Endothelial cell of umbilical vein (primary cell): ENCODE measurements around the gene POSTN. TPM values are rescaled to one million over a fixed set of nuclear protein-coding genes. Genes with fewer than 3 reads are reported as not detected.

Experiments used
- BruUV-seq: library from RNA; stranded (reverse); fragments of 400-500 nt; replicated peaks from 2 replicates; lab custom pipeline; 2021; lab: Mats Ljungman, UMichigan
- CTCF ChIA-PET: fragments of 300-600, 350-600 bp; sonication (Branson Sonifier 250); formaldehyde crosslinking; loops from one replicate; lab custom pipeline; 2021; ENCODE audit warnings: antibody characterized with exemption, inconsistent platforms; lab: Charles Lee
- POLR2A ChIA-PET: fragments of 300-600, 350-600 bp; sonication (Branson Sonifier 250); formaldehyde crosslinking; loops from one replicate; lab custom pipeline; 2021; ENCODE audit warnings: antibody characterized with exemption, inconsistent platforms; lab: Charles Lee
- DNase-seq: peaks from one replicate; pipeline ENCODE4 v3.0.0-alpha.2; 2011; ENCODE audit warnings: low read depth, low spot score
- FAIRE-seq: peaks from 2 replicates; lab custom pipeline; 2011; peaks lifted over from hg19 to GRCh38; lab: Jason Lieb, UNC
- H2AFZ ChIP-seq: 2 replicates; pipeline ENCODE4 v1.6.0; 2012; ENCODE audit warnings: low read depth, low read length, control low read depth, inconsistent platforms
- H3K27ac ChIP-seq: 2 replicates; pipeline ENCODE4 v1.5.1; 2011; ENCODE audit warnings: low read depth, mild to moderate bottlenecking, control low read depth, low read length, moderate library complexity; ENCODE audit not compliant: insufficient read depth
- H3K27me3 ChIP-seq, 2 experiments: 2 replicates each; pipeline versions ENCODE4 v1.6.0 to v1.6.1; 2011; ENCODE audit warnings: low read length in 2 of 2, mixed read lengths in 1 of 2; ENCODE audit not compliant: control insufficient read depth in 2 of 2, insufficient read depth in 2 of 2
- H3K36me3 ChIP-seq, 2 experiments: 2 replicates in 1 of 2; 3 replicates in 1 of 2; pipeline ENCODE4 v1.5.1; 2011; ENCODE audit warnings: low read length in 2 of 2, mild to moderate bottlenecking in 1 of 2, moderate library complexity in 1 of 2; ENCODE audit not compliant: control insufficient read depth in 2 of 2, insufficient read depth in 2 of 2; ENCODE audit errors: extremely low read depth in 1 of 2
- H3K4me1 ChIP-seq: 3 replicates; pipeline ENCODE4 v1.5.1; 2011; ENCODE audit warnings: mild to moderate bottlenecking, low read length; ENCODE audit not compliant: control insufficient read depth, insufficient read depth; ENCODE audit errors: extremely low read depth
- H3K4me2 ChIP-seq: 2 replicates; pipeline ENCODE4 v1.6.1; 2011; ENCODE audit warnings: low read length, control low read depth, mixed read lengths; ENCODE audit not compliant: insufficient read depth
- H3K4me3 ChIP-seq, 3 experiments: fragments of 200-600 bp in 1 of 3; sonication (generic), shearing (Covaris generic) in 1 of 3; replicated peaks in 1 of 3; 2 replicates each; pipeline ENCODE4 v1.5.1; 2011 to 2016; ENCODE audit warnings: control low read depth in 3 of 3, low read length in 3 of 3, mild to moderate bottlenecking in 2 of 3, inconsistent platforms in 1 of 3, low read depth in 1 of 3, moderate library complexity in 1 of 3; ENCODE audit not compliant: insufficient read depth in 1 of 3
- H3K79me2 ChIP-seq: 2 replicates; pipeline ENCODE4 v1.6.0; 2012; ENCODE audit warnings: low read length, inconsistent platforms; ENCODE audit not compliant: control insufficient read depth, insufficient read depth
- H3K9ac ChIP-seq: replicated peaks from 2 replicates; pipeline ENCODE3; 2011; ENCODE audit warnings: low read length, control low read depth; ENCODE audit not compliant: insufficient read depth; ENCODE audit errors: extremely low read depth
- H3K9me1 ChIP-seq: replicated peaks from 3 replicates; pipeline ENCODE4 v1.6.0; 2011; ENCODE audit warnings: mild to moderate bottlenecking, low read length; ENCODE audit not compliant: control insufficient read depth, insufficient read depth; ENCODE audit errors: extremely low read depth
- H3K9me3 ChIP-seq: replicated peaks from 2 replicates; pipeline ENCODE4 v1.5.1; 2012; ENCODE audit warnings: low read length, inconsistent platforms; ENCODE audit not compliant: control insufficient read depth, insufficient read depth
- H4K20me1 ChIP-seq: replicated peaks from 2 replicates; pipeline ENCODE3; 2011; ENCODE audit warnings: mild to moderate bottlenecking, low read length; ENCODE audit not compliant: control insufficient read depth, insufficient read depth; ENCODE audit errors: extremely low read depth
- EZH2 ChIP-seq: IDR thresholded peaks from 2 replicates; pipeline ENCODE4 v1.6.1; 2012; ENCODE audit warnings: borderline replicate concordance, low read depth, mild to moderate bottlenecking, moderate library complexity, low read length, inconsistent platforms; ENCODE audit not compliant: severe bottlenecking
- FOS ChIP-seq: IDR thresholded peaks from 2 replicates; pipeline ENCODE4 v1.6.1; 2011; ENCODE audit warnings: mild to moderate bottlenecking, low read length, moderate library complexity, borderline replicate concordance; ENCODE audit not compliant: insufficient read depth
- GATA2 ChIP-seq: IDR thresholded peaks from 2 replicates; pipeline ENCODE4 v1.7.0; 2011; ENCODE audit warnings: low read depth, mild to moderate bottlenecking, moderate library complexity, mixed read lengths, low read length; ENCODE audit not compliant: insufficient read length, insufficient read depth
- JUN ChIP-seq: IDR thresholded peaks from 2 replicates; pipeline ENCODE4 v1.6.1; 2011; ENCODE audit warnings: borderline replicate concordance, low read depth; ENCODE audit not compliant: insufficient read length, insufficient read depth
- MAX ChIP-seq: IDR thresholded peaks from 2 replicates; pipeline ENCODE4 v1.6.1; 2011; ENCODE audit not compliant: insufficient read depth, insufficient read length
- MYC ChIP-seq: IDR thresholded peaks from one replicate; pipeline ENCODE4 v1.6.1; 2011; ENCODE audit warnings: mild to moderate bottlenecking, low read depth, low read length
- POLR2A ChIP-seq: IDR thresholded peaks from 2 replicates; pipeline ENCODE4 v1.6.1; 2012; ENCODE audit warnings: low read depth, mild to moderate bottlenecking, control low read depth, low read length
- POLR2AphosphoS5 ChIP-seq: IDR thresholded peaks from 2 replicates; pipeline ENCODE4 v1.6.1; 2012; ENCODE audit warnings: low read depth, mild to moderate bottlenecking, control low read depth, low read length, moderate library complexity; ENCODE audit not compliant: insufficient read depth
- dilution Hi-C: fragments of 300-500 bp; cut with MboI; formaldehyde crosslinking; loops from one replicate; pipeline ENCODE4 v1.15.0; 2019; ENCODE audit warnings: low sequenced_read_pairs; ENCODE audit not compliant: extremely low pct_ligation_motif_present
- intact Hi-C: fragments of 100-400 bp; cut with micrococcal nuclease; formaldehyde crosslinking; loops from one replicate; pipeline ENCODE4 v1.10.0; 2022
- polyA plus RNA-seq, 4 experiments: library from polyadenylated mRNA; depleted of rRNA in 3 of 4; stranded (reverse) in 3 of 4; unstranded in 1 of 4; fragments of >200 nt; gene quantifications; 2 replicates each; pipeline versions ENCODE4 v1.2.1 to v1.2.3, GENCODE V29; 2011 to 2012; ENCODE audit warnings: missing spikeins in 1 of 4
- total RNA-seq: library from RNA; stranded (reverse); gene quantifications from 2 replicates; pipeline ENCODE4 v1.2.3, GENCODE V29; 2021
- TF ChIP-seq, protein P1 (sequence below), 2 donors: IDR thresholded peaks; 1 replicate in 1 of 2; 2 replicates in 1 of 2; pipeline ENCODE4 v1.5.1; 2011; ENCODE audit warnings: low read length in 2 of 2, mild to moderate bottlenecking in 2 of 2, moderate library complexity in 2 of 2, control low read depth in 1 of 2, inconsistent platforms in 1 of 2, low read depth in 1 of 2; ENCODE audit not compliant: insufficient read depth in 1 of 2; ENCODE audit errors: extremely low read depth in 1 of 2

Gene POSTN
- total and polyA plus RNA-seq, 2 donors (not counting 3 experiments of a cell fraction or from before 2014, with no cell fraction given): 0.29 to 0.41 TPM

DNA sequence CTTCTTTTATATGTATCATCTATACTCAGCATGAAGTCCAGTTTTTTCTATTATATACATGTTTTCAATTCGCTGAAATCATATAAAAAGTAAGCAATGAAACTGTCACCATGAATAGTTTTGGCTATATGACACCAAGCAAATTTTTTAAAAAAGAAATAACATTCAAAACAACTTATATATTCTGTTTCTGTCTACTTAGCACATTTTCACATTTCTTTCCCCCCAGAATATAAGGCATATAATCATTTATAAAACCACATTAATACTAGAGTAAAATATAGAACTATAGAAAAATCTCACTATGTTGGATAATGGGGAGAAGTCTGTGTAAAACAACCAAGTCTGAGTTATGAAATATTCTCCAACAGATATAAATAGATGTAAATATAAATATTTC lies 33.1 kb downstream of the POSTN start:
- Histone ChIP-seq H3K9me3 (no peaks in the 10 kb centered on the region), H3K36me3 (no peaks in the 10 kb centered on the region), H3K27me3 (no peaks in the 10 kb centered on the region), H3K4me1 (no peaks in the 10 kb centered on the region), H3K4me2 (no peak overlapping the region), H3K79me2 (no peaks in the 10 kb centered on the region), H3K27ac (no peak overlapping the region), H3K4me3 (no peak overlapping the region), H3K9me1 (no peaks in the 10 kb centered on the region), H3K9ac (no peak overlapping the region), H2AFZ (no peak overlapping the region), H4K20me1 (no peaks in the 10 kb centered on the region)
- intact Hi-C loops (no loop called here), dilution Hi-C loops (no loop called here)
- DNase-seq (no peak), FAIRE-seq (no peak)
- BruUV-seq: no TSS peak
- ChIA-PET CTCF (interaction anchor here (1.3 to 1.6 kb wide), 2 partner anchors 16 to 28 kb away, joined by 3 to 4 read pairs; no protein-coding TSS in a partner anchor), POLR2A (no interaction called here)
- TF ChIP-seq MYC (no peak), POLR2AphosphoS5 (no peak), FOS (no peak)
- TF ChIP-seq, protein P1, sequence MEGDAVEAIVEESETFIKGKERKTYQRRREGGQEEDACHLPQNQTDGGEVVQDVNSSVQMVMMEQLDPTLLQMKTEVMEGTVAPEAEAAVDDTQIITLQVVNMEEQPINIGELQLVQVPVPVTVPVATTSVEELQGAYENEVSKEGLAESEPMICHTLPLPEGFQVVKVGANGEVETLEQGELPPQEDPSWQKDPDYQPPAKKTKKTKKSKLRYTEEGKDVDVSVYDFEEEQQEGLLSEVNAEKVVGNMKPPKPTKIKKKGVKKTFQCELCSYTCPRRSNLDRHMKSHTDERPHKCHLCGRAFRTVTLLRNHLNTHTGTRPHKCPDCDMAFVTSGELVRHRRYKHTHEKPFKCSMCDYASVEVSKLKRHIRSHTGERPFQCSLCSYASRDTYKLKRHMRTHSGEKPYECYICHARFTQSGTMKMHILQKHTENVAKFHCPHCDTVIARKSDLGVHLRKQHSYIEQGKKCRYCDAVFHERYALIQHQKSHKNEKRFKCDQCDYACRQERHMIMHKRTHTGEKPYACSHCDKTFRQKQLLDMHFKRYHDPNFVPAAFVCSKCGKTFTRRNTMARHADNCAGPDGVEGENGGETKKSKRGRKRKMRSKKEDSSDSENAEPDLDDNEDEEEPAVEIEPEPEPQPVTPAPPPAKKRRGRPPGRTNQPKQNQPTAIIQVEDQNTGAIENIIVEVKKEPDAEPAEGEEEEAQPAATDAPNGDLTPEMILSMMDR (IDR thresholded peaks at IDR 0.05; ENCODE audit: extremely low read depth in 1 of 2, insufficient read depth in 1 of 2, low read depth in 1 of 2, low read length in 2 of 2): no peak

DNA sequence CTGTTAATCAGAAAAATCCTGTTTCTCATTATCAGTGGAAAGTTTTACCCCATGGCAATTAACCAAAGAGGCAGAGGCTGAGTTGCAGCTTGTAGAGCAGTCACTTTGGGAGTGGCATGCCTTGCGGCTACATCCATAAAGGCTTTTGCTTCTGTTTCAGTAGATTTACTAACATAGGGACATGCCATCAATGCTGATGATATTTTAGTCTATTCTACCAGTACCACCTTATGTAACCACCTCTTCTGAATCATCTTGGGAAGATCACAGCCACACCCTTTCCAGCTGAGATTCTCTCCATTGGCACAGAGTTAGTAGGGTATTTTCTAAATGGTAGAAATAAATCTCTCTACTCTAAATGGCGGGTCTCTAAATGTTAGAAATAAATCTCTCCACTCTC lies 37.5 kb downstream of the POSTN start:
- FAIRE-seq: no peak
- Histone ChIP-seq H4K20me1 (no peaks in the 10 kb centered on the region), H3K27me3 (no peaks in the 10 kb centered on the region), H3K4me3 (no peak overlapping the region), H3K9ac (no peak overlapping the region), H3K9me3 (no peaks in the 10 kb centered on the region), H3K9me1 (no peaks in the 10 kb centered on the region), H2AFZ (no peak overlapping the region), H3K27ac (no peak overlapping the region), H3K79me2 (no peaks in the 10 kb centered on the region), H3K36me3 (no peaks in the 10 kb centered on the region), H3K4me2 (no peak overlapping the region), H3K4me1 (no peaks in the 10 kb centered on the region)
- no TSS peak for BruUV-seq
- intact Hi-C loops: no loop called here
- ChIA-PET CTCF (no interaction called here), POLR2A (no interaction called here)
- dilution Hi-C loops: no loop called here
- DNase-seq: no peak
- no peak for TF ChIP-seq MAX
- no peak for TF ChIP-seq POLR2A
- TF ChIP-seq EZH2: no peak
- no peak for TF ChIP-seq JUN
- TF ChIP-seq, protein P1 (IDR thresholded peaks at IDR 0.05; ENCODE audit: extremely low read depth in 1 of 2, insufficient read depth in 1 of 2, low read depth in 1 of 2, low read length in 2 of 2): no peak
- no peak for TF ChIP-seq POLR2AphosphoS5
- TF ChIP-seq GATA2: no peak
- TF ChIP-seq FOS: no peak
- TF ChIP-seq MYC: no peak
